Tibial artery (tissue), 4 donors: ENCODE measurements around the gene MTCL1.
A peak's percentile ranks its signal among the peaks of the same experiment; 100 is the strongest.

Experiments used
- DNase-seq, 2 donors: peaks; one replicate each; pipeline ENCODE4 v3.0.0-alpha.2; 2019
- H3K27ac ChIP-seq, 2 donors: fragments of 200-600 bp; sonication (generic) in 1 of 2; 1 replicate in 1 of 2; 2 replicates in 1 of 2; pipeline ENCODE4 v1.5.1; 2018 to 2019; ENCODE audit warnings: mild to moderate bottlenecking in 1 of 2
- H3K27me3 ChIP-seq, 2 donors: fragments of 200-600 bp; sonication (generic) in 1 of 2; one replicate each; pipeline versions ENCODE4 v1.5.1 to v1.6.0; 2016 to 2019
- H3K36me3 ChIP-seq, 3 donors: fragments of 200-600 bp; sonication (generic) in 2 of 3; one replicate each; pipeline ENCODE4 v1.5.1; 2016 to 2019; ENCODE audit warnings: mild to moderate bottlenecking in 2 of 3
- H3K4me1 ChIP-seq, 4 donors: fragments of 200-600 bp; sonication (generic) in 2 of 4; 1 replicate in 3 of 4; 2 replicates in 1 of 4; pipeline ENCODE4 v1.5.1; 2016 to 2019
- H3K4me3 ChIP-seq, 2 donors: fragments of 200-600 bp; sonication (generic) in 1 of 2; 1 replicate in 1 of 2; 2 replicates in 1 of 2; pipeline ENCODE4 v1.5.1; 2018 to 2019; ENCODE audit warnings: mild to moderate bottlenecking in 2 of 2
- H3K9me3 ChIP-seq, 3 donors: fragments of 200-600 bp; sonication (generic) in 1 of 3; one replicate each; pipeline ENCODE4 v1.5.1; 2016 to 2019
- CTCF ChIP-seq, 2 experiments: fragments of 200-600 bp in 1 of 2; fragments of 450-650 bp in 1 of 2; IDR thresholded peaks; one replicate each; pipeline ENCODE4 v1.5.1; 2017 to 2019; ENCODE audit warnings: antibody characterized with exemption in 2 of 2, mild to moderate bottlenecking in 1 of 2, moderate library complexity in 1 of 2
- intact Hi-C: fragments of 100-400 bp; cut with DNase I; formaldehyde crosslinking; loops from one replicate; pipeline ENCODE4 v1.15.0; 2023; ENCODE audit warnings: low total_unique reads

The MTCL1 gene

GRCh38 chr18:8800876-8801262 lies 95.5 kb downstream of the MTCL1 start:
- Histone ChIP-seq H3K27me3 (no peaks in the 10 kb centered on the region), H3K9me3 (no peaks in the 10 kb centered on the region), H3K4me1 (peaks cover 0 to 44% (median 0%) of the 10 kb centered on the region in 4 donors), H3K27ac (peak overlapping the region in 1 of 2 donors; percentile 71), H3K4me3 (peak overlapping the region in 1 of 2 donors; percentile 31), H3K36me3 (no peaks in the 10 kb centered on the region)
- no peak for DNase-seq
- intact Hi-C loops, result no loop called here
- TF ChIP-seq CTCF (IDR thresholded peaks at IDR 0.05), result no peak

GRCh38 chr18:8801263-8801901 lies 96.0 kb downstream of the MTCL1 start:
- Histone ChIP-seq H3K4me3 (no peak overlapping the region), H3K4me1 (peaks cover 0 to 44% (median 0%) of the 10 kb centered on the region in 4 donors), H3K27ac (peak overlapping the region in 1 of 2 donors; percentile 71), H3K36me3 (no peaks in the 10 kb centered on the region), H3K27me3 (no peaks in the 10 kb centered on the region), H3K9me3 (no peaks in the 10 kb centered on the region)
- no peak for TF ChIP-seq CTCF (IDR thresholded peaks at IDR 0.05)
- intact Hi-C loops, result no loop called here
- no peak for DNase-seq

- no peak for DNase-seq
- Histone ChIP-seq H3K9me3 (no peaks in the 10 kb centered on the region), H3K27ac (peak overlapping the region in 1 of 2 donors; percentile 71), H3K36me3 (no peaks in the 10 kb centered on the region), H3K27me3 (no peaks in the 10 kb centered on the region), H3K4me1 (peaks cover 0 to 44% (median 0%) of the 10 kb centered on the region in 4 donors), H3K4me3 (no peak overlapping the region)
- TF ChIP-seq CTCF (IDR thresholded peaks at IDR 0.05), result no peak
- intact Hi-C loops, result no loop called here
Measured at GRCh38 chr18:8802017-8802672, 96.8 kb downstream of the MTCL1 start.

GRCh38 chr18:8803063-8803795 lies 97.9 kb downstream of the MTCL1 start:
- TF ChIP-seq CTCF (IDR thresholded peaks at IDR 0.05), result no peak
- intact Hi-C loops, result no loop called here

GRCh38 chr18:8803957-8804356 lies 98.6 kb downstream of the MTCL1 start:
- no peaks in the 10 kb centered on the region for H3K9me3 ChIP-seq
- no peaks in the 10 kb centered on the region for H3K36me3 ChIP-seq
- H3K4me3 ChIP-seq, result no peak overlapping the region
- no peaks in the 10 kb centered on the region for H3K27me3 ChIP-seq
- H3K27ac ChIP-seq, result no peak overlapping the region
- TF ChIP-seq CTCF (IDR thresholded peaks at IDR 0.05), result no peak
- no peak for DNase-seq
- H3K4me1 ChIP-seq, result peaks cover 0 to 42% (median 0%) of the 10 kb centered on the region in 4 donors
- intact Hi-C loops, result no loop called here

More at GRCh38 chr18:8803063-8803795, 97.9 kb downstream of the MTCL1 start:
- no peaks in the 10 kb centered on the region for H3K27me3 ChIP-seq
- DNase-seq, result no peak
- no peaks in the 10 kb centered on the region for H3K9me3 ChIP-seq
- peaks cover 0 to 44% (median 0%) of the 10 kb centered on the region in 4 donors for H3K4me1 ChIP-seq
- no peak overlapping the region for H3K27ac ChIP-seq
- no peak overlapping the region for H3K4me3 ChIP-seq
- no peaks in the 10 kb centered on the region for H3K36me3 ChIP-seq
